ENCODE measurements around the gene SORBS1. TPM values are rescaled to one million over a fixed set of nuclear protein-coding genes. Genes with fewer than 3 reads are reported as not detected.

SORBS1 gene
- total RNA-seq, 2 experiments from 2014 or later = 0.24 to 0.47 TPM

DNA sequence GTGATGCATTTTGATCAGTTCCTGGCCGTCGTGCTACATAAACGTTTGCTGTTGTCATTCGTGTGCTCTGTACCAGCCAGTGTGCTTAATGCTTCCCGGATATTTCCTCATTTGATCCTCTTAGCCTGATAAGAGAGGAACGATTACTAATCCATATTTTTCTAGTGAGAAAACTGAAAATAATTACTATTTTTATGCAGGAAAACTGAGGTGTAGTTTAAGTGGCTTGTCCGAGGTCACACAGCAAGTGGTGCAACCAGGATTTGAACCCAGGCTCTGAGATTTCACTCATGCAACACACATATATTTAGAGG lies 650 bp upstream of the SORBS1 start:
- Mint-ChIP-seq H3K27ac (no peak overlapping the region), H3K9me3 (ENCODE audit: insufficient read depth) (no peaks in the 10 kb centered on the region), H3K27me3 (ENCODE audit: low read depth) (peaks cover 32% of the 10 kb centered on the region), H3K4me3 (peak overlapping the region; percentile 70), H3K36me3 (ENCODE audit: low read depth) (no peaks in the 10 kb centered on the region), H3K4me1 (ENCODE audit: low read depth) (peaks cover 18% of the 10 kb centered on the region)
- ChIA-PET CTCF (no interaction called here), POLR2A (no interaction called here)
- ATAC-seq (no peak), DNase-seq (no peak)

DNA sequence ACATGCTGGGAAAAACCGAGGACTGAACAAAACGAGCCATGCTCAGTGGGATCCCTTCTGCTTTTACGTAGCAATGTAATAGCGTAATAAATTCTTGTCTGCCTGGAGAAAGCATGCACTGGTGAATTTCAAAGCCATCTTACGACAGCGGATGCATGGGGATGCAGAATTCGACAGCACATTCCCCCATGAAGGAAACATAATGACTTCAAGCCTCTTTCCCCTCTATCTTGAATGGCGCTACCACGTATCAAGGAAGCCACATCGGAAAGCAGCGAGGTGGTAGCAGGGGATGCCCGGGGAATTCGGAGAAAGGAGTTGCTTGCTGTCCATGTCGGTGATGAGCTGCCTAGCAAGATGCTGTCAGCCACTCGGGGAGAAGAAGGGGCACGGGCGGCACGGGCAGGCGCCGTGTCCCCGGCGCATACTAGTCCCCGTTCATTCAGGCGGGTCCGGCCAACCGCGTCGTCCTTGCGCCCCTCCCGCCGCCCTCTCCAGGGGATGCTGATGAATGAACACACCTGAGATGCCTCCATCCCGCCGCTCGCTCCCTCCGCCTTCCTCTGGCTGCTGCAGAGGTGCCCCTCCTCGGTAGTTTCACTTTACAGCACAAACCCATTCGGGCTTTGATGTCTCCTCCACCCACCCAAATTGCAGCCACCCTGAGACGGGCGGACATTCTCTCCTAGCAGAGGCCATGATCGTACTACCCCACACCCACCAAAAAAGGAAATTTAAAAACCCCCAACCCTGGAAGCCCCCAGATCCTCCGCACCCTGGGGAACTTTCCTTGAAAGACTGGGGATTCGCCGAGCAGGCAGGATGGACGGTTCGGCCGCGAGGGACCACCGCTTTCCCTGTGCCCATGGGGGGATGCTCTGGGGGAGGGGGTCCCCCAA lies 644 bp downstream of the SORBS1 start:
- H3K4me3 Mint-ChIP-seq = peak overlapping the region; percentile 98
- H3K36me3 Mint-ChIP-seq (ENCODE audit: low read depth) = no peaks in the 10 kb centered on the region
- DNase-seq (peak; percentile 59), ATAC-seq (peak; percentile 47)
- POLR2A ChIA-PET = no interaction called here
- H3K4me1 Mint-ChIP-seq (ENCODE audit: low read depth) = peaks cover 18% of the 10 kb centered on the region
- H3K27me3 Mint-ChIP-seq (ENCODE audit: low read depth) = peaks cover 30% of the 10 kb centered on the region
- H3K27ac Mint-ChIP-seq = peak overlapping the region; percentile 86
- CTCF ChIA-PET = no interaction called here
- H3K9me3 Mint-ChIP-seq (ENCODE audit: insufficient read depth) = no peaks in the 10 kb centered on the region

DNA sequence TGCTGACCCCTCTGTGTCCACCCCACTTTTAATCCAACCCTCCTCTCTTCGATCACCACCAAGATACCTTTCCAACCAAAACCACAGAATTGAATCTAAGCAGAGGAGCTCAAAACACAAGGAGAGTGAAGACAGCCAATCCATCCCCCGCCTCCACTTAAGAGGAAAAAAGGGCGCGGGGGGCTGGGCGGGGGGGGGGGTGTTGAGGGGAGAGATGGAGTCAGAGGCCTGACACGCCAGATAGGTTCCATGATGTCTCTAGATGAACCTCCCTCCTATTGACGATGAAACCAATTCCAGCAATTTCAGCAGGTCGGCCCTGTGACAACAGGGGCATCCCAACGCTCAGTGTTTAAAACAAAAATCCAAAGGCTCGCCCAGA lies 1.3 kb downstream of the SORBS1 start:
- no peak for DNase-seq
- no peak for ATAC-seq
- POLR2A ChIA-PET = no interaction called here
- Mint-ChIP-seq H3K9me3 (ENCODE audit: insufficient read depth) (no peaks in the 10 kb centered on the region), H3K27me3 (ENCODE audit: low read depth) (peaks cover 25% of the 10 kb centered on the region), H3K4me1 (ENCODE audit: low read depth) (peaks cover 18% of the 10 kb centered on the region), H3K27ac (no peak overlapping the region), H3K4me3 (peak overlapping the region; percentile 98), H3K36me3 (ENCODE audit: low read depth) (no peaks in the 10 kb centered on the region)
- CTCF ChIA-PET = no interaction called here

DNA sequence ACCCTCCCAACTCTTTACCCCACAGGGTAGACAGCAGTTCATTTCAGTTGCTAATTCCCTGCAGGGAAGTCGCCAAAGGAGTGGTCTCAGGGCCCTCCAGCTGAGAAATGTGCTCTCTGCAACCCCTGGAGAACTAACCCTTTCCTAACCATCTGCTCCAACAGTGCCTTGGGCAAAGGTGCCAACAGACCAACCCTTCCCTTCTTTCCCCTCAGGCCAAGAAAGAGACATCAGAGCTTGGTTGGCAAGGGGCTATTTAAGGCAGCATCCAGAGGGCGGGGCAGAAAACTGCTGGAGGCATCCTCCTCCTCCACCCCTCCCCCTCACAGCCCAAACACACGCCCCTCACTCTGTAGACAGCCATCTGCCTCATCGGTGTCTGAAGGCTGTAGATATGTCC lies 1.7 kb downstream of the SORBS1 start:
- DNase-seq (no peak), ATAC-seq (no peak)
- Mint-ChIP-seq H3K36me3 (ENCODE audit: low read depth) (no peaks in the 10 kb centered on the region), H3K4me1 (ENCODE audit: low read depth) (peaks cover 18% of the 10 kb centered on the region), H3K4me3 (peak overlapping the region; percentile 21), H3K9me3 (ENCODE audit: insufficient read depth) (no peaks in the 10 kb centered on the region), H3K27ac (no peak overlapping the region), H3K27me3 (ENCODE audit: low read depth) (peaks cover 23% of the 10 kb centered on the region)
- ChIA-PET POLR2A (no interaction called here), CTCF (no interaction called here)

DNA sequence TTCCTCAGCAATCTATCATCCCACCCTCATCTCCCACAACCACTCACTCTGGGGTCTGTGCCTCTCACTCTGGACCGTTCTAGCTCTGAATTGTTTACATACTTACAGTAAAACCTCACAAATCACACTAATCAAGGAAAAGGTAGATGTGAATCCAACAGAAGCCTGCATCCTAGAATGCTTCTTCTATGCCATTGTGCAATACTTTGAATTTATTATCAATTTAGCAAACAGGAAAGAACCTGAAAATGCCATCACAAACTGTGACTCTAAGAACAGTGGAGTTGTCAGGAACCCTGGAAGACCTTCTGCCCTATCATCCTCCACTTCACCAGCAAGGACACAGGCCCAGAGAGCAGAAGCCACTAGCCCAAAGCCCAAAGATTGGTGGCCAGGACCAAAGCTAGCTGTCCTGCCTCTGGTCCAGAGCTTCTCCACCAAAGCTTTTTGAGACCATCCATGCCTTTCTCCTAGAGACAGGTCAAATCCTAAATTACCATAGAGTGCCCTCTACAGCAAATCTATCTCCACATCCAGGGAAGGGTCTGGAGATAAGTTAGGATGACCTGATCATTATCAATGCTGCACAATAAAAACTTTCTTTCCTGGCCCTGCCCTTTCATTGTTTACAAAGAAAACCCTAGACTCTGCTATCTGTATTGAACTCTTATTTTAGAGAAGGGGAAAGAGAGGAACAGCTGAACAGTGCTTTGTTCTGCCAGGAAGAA lies 2.4 kb downstream of the SORBS1 start:
- ATAC-seq = no peak
- DNase-seq = no peak
- POLR2A ChIA-PET = no interaction called here
- no peak overlapping the region for H3K4me3 Mint-ChIP-seq
- no peaks in the 10 kb centered on the region for H3K9me3 Mint-ChIP-seq (ENCODE audit: insufficient read depth)
- no peak overlapping the region for H3K27ac Mint-ChIP-seq
- CTCF ChIA-PET = interaction anchor here (0.6 kb wide), 1 partner anchor 112 kb away, joined by 3 read pairs; no protein-coding TSS in a partner anchor
- H3K4me1 Mint-ChIP-seq (ENCODE audit: low read depth) = peaks cover 18% of the 10 kb centered on the region
- H3K36me3 Mint-ChIP-seq (ENCODE audit: low read depth) = no peaks in the 10 kb centered on the region
- peaks cover 22% of the 10 kb centered on the region for H3K27me3 Mint-ChIP-seq (ENCODE audit: low read depth)

DNA sequence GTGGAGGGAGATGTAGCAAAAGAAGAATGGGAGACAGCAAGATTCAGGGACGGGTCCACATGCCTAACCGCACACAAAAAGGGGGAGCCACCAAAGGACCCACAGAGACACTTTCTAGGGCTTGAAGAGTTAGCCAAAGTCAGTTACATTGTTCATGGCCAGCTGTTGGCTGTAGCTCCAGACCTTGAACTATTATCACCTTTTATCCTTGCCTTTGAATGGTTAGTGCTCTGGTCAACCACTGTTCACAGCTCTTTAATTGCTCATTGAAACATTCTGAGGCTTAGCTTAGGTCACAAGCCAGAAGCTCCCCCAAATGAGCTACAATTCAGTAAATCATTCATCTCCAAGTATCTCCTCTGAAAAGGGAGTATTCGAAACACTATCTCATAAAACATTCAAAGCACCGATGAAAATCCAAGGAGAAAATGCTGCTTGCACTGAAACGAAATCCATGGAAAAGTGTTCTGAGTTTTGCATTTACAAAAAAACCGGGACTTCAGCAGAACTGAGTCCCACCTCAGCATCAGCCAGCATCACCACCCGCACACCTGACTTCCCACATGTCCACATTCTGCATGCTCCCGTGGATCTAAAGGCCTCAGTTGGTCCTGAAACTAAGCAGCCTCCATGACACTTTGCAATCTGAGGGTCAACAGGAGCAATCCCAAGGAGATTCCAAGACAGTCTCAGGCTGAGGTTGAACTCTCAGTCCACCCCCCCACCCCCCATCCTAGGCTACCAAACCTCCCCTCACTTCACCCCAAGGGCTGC lies 4.0 kb downstream of the SORBS1 start:
- POLR2A ChIA-PET = no interaction called here
- Mint-ChIP-seq H3K4me1 (ENCODE audit: low read depth) (peaks cover 18% of the 10 kb centered on the region), H3K9me3 (ENCODE audit: insufficient read depth) (no peaks in the 10 kb centered on the region), H3K27me3 (ENCODE audit: low read depth) (peaks cover 21% of the 10 kb centered on the region), H3K36me3 (ENCODE audit: low read depth) (no peaks in the 10 kb centered on the region), H3K4me3 (no peak overlapping the region), H3K27ac (no peak overlapping the region)
- DNase-seq (no peak), ATAC-seq (no peak)
- CTCF ChIA-PET = interaction anchor here (1.0 kb wide), 1 partner anchor 285 kb away, joined by 3 read pairs; no protein-coding TSS in a partner anchor

DNA sequence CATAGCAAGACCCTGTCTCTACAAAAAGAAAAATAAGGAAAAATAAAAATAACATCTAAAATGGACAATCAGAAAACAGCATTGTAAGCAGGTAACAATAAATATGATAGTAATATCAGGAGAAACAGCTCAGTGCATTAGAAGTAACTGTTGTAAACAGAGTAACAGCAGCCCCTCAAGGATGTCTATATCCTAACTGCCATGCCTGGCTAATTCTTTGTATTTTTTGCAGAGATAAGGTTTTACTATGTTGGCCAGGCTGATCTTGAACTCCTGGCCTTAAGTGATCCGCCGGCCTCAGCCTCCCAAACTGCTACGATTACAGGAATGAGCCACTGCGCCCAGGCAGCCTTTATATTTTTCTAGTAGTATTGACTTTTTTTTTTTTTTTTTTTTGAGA lies 7.5 kb downstream of the SORBS1 start:
- DNase-seq (no peak), ATAC-seq (no peak)
- no peak overlapping the region for H3K27ac Mint-ChIP-seq
- H3K27me3 Mint-ChIP-seq (ENCODE audit: low read depth) = peaks cover 9% of the 10 kb centered on the region
- H3K4me3 Mint-ChIP-seq = no peak overlapping the region
- no peaks in the 10 kb centered on the region for H3K9me3 Mint-ChIP-seq (ENCODE audit: insufficient read depth)
- CTCF ChIA-PET = no interaction called here
- POLR2A ChIA-PET = no interaction called here
- no peaks in the 10 kb centered on the region for H3K36me3 Mint-ChIP-seq (ENCODE audit: low read depth)
- H3K4me1 Mint-ChIP-seq (ENCODE audit: low read depth) = no peaks in the 10 kb centered on the region

GRCh38 chr10:95552679-95553342 lies 8.4 kb downstream of the SORBS1 start:
- no peak for DNase-seq
- ChIA-PET POLR2A (no interaction called here), CTCF (no interaction called here)
- ATAC-seq = no peak
- Mint-ChIP-seq H3K27ac (no peak overlapping the region), H3K4me3 (no peak overlapping the region), H3K36me3 (ENCODE audit: low read depth) (no peaks in the 10 kb centered on the region), H3K4me1 (ENCODE audit: low read depth) (no peaks in the 10 kb centered on the region), H3K9me3 (ENCODE audit: insufficient read depth) (no peaks in the 10 kb centered on the region), H3K27me3 (ENCODE audit: low read depth) (peaks cover 3% of the 10 kb centered on the region)

DNA sequence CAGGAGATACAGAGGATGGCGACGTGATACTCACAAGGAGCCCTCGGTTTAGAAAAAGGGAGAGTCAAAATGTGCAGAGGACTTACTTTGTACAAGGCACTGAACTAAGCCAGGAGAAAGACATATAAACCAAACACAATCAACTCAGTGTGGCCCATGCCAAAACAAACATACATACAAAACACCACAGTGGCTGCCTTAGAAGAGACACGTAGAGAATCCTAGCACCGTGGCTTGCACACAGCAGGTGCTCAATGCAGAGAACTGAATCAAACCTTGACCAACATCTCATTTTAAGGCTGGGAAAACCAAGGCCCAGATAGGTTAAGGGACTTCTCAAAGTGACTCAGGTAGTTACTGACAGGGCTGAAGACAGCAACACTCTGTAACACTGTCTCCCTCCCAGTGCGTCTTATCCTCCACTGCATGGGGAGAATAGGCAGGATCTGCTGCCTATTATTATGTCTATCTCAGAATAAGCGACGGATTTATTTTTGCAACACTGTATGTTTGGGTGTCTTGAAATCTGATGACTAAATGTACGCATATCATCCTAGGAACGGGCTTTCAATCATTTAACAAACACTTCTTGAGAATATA lies 11.0 kb downstream of the SORBS1 start:
- Mint-ChIP-seq H3K4me3 (no peak overlapping the region), H3K27ac (no peak overlapping the region), H3K27me3 (ENCODE audit: low read depth) (peaks cover 3% of the 10 kb centered on the region), H3K9me3 (ENCODE audit: insufficient read depth) (no peaks in the 10 kb centered on the region), H3K36me3 (ENCODE audit: low read depth) (no peaks in the 10 kb centered on the region), H3K4me1 (ENCODE audit: low read depth) (no peaks in the 10 kb centered on the region)
- no peak for ATAC-seq
- no peak for DNase-seq
- CTCF ChIA-PET = no interaction called here
- POLR2A ChIA-PET = no interaction called here

- Mint-ChIP-seq H3K27me3 (ENCODE audit: low read depth) (peaks cover 3% of the 10 kb centered on the region), H3K4me3 (no peak overlapping the region), H3K9me3 (ENCODE audit: insufficient read depth) (no peaks in the 10 kb centered on the region), H3K4me1 (ENCODE audit: low read depth) (no peaks in the 10 kb centered on the region), H3K36me3 (ENCODE audit: low read depth) (no peaks in the 10 kb centered on the region), H3K27ac (no peak overlapping the region)
- ChIA-PET POLR2A (no interaction called here), CTCF (no interaction called here)
- DNase-seq = no peak
- ATAC-seq = no peak
Observed at GRCh38 chr10:95547791-95548435, 13.3 kb downstream of the SORBS1 start.

GRCh38 chr10:95547197-95547596 lies 14.0 kb downstream of the SORBS1 start:
- Mint-ChIP-seq H3K27me3 (ENCODE audit: low read depth) (peaks cover 3% of the 10 kb centered on the region), H3K4me1 (ENCODE audit: low read depth) (no peaks in the 10 kb centered on the region), H3K4me3 (no peak overlapping the region), H3K36me3 (ENCODE audit: low read depth) (no peaks in the 10 kb centered on the region), H3K27ac (no peak overlapping the region), H3K9me3 (ENCODE audit: insufficient read depth) (no peaks in the 10 kb centered on the region)
- ATAC-seq (no peak), DNase-seq (no peak)
- ChIA-PET POLR2A (no interaction called here), CTCF (no interaction called here)
